ENCODE results near the gene AKR7A2.

- TF ChIP-seq CTCF (IDR thresholded peaks at IDR 0.05): no peak
- no peak for TF ChIP-seq POLR2A (IDR thresholded peaks at IDR 0.05)
These were observed 24.3 kb downstream of the AKR7A2 start for GRCh38 chr1:19287436-19288185.

Measured in thyroid gland (tissue), 4 donors.